Peyer's patch (tissue), 4 donors: ENCODE measurements around the gene KLF12.

ENCODE experiments used
- CTCF ChIP-seq, 6 experiments: fragments of 450-650 bp in 4 of 6; fragments of 200-600 bp in 2 of 6; sonication (generic) in 1 of 6; IDR thresholded peaks; one replicate each; pipeline ENCODE4 v1.5.1; 2017 to 2019; ENCODE audit warnings: antibody characterized with exemption in 6 of 6, mild to moderate bottlenecking in 3 of 6, moderate library complexity in 1 of 6
- POLR2A ChIP-seq, 2 donors: fragments of 450-650 bp; IDR thresholded peaks; one replicate each; pipeline ENCODE4 v1.5.1; 2017; ENCODE audit warnings: antibody characterized with exemption in 2 of 2, mild to moderate bottlenecking in 2 of 2, moderate library complexity in 2 of 2

- TF ChIP-seq CTCF (IDR thresholded peaks at IDR 0.05) (no peak), POLR2A (IDR thresholded peaks at IDR 0.05) (no peak)
These were observed 1.2 kb downstream of the KLF12 start for GRCh38 chr13:74132776-74133656.
